CD4-positive, alpha-beta T cell (primary cell): ENCODE measurements around the gene SMIM44. TPM values are rescaled to one million over a fixed set of nuclear protein-coding genes. Genes with fewer than 3 reads are reported as not detected.

Experiments
- ATAC-seq: fragments of 200-7000 bp; cut with Tn5 transposase; one replicate; pipeline ENCODE4 v1.10.0; 2022; ENCODE audit warnings: mild to moderate bottlenecking; ENCODE audit not compliant: poor library complexity
- CTCF ChIA-PET: fragments of 350-600 bp; sonication (Branson Sonifier 250); formaldehyde crosslinking; loops from one replicate; lab custom pipeline; 2021; ENCODE audit warnings: antibody characterized with exemption, inconsistent platforms; lab: Charles Lee
- POLR2A ChIA-PET: fragments of 350-600 bp; sonication (Branson Sonifier 250); formaldehyde crosslinking; loops from one replicate; lab custom pipeline; 2021; ENCODE audit warnings: antibody characterized with exemption, inconsistent platforms; lab: Charles Lee
- DNase-seq, 14 experiments: peaks; one replicate each; pipeline ENCODE4 v3.0.0-alpha.2; 2013 to 2020; ENCODE audit warnings: mixed read lengths in 2 of 14
- H3K27ac ChIP-seq, 2 donors: one replicate each; pipeline versions ENCODE4 v1.5.1 to v1.7.0; 2013; ENCODE audit warnings: low read length in 2 of 2, low read depth in 1 of 2, mild to moderate bottlenecking in 1 of 2
- H3K27me3 ChIP-seq, 2 experiments: 1 replicate in 1 of 2; 2 replicates in 1 of 2; pipeline versions ENCODE4 v1.6.1 to v1.7.0; 2013; ENCODE audit warnings: low read length in 2 of 2, control low read depth in 1 of 2, mild to moderate bottlenecking in 1 of 2, moderate library complexity in 1 of 2; ENCODE audit not compliant: insufficient read depth in 2 of 2, control insufficient read depth in 1 of 2
- H3K36me3 ChIP-seq: one replicate; pipeline ENCODE4 v1.6.1; 2013; ENCODE audit warnings: low read length, control low read depth; ENCODE audit not compliant: insufficient read depth
- H3K4me1 ChIP-seq: one replicate; pipeline ENCODE4 v1.6.1; 2013; ENCODE audit warnings: low read length, control low read depth; ENCODE audit not compliant: insufficient read depth
- H3K4me3 ChIP-seq: one replicate; pipeline ENCODE4 v1.5.1; 2013; ENCODE audit warnings: mild to moderate bottlenecking, low read length, moderate library complexity
- H3K9me3 ChIP-seq, 2 experiments: 1 replicate in 1 of 2; 2 replicates in 1 of 2; pipeline versions ENCODE4 v1.6.1 to v1.7.0; 2013; ENCODE audit warnings: low read length in 2 of 2, mild to moderate bottlenecking in 2 of 2, control low read depth in 1 of 2, moderate library complexity in 1 of 2; ENCODE audit not compliant: control insufficient read depth in 1 of 2, insufficient read depth in 1 of 2
- H3K27ac Mint-ChIP-seq: one replicate; pipeline ENCODE4 v1.8.0; 2020; ENCODE audit warnings: mixed read lengths
- H3K27me3 Mint-ChIP-seq: one replicate; pipeline ENCODE4 v1.8.0; 2021; ENCODE audit warnings: mixed read lengths
- H3K36me3 Mint-ChIP-seq: one replicate; pipeline ENCODE4 v1.8.0; 2021; ENCODE audit warnings: low read depth, mixed read lengths
- H3K4me1 Mint-ChIP-seq: one replicate; pipeline ENCODE4 v1.8.0; 2021; ENCODE audit warnings: low read depth, mixed read lengths
- H3K4me3 Mint-ChIP-seq: one replicate; pipeline ENCODE4 v1.8.0; 2020; ENCODE audit warnings: mild to moderate bottlenecking, mixed read lengths
- H3K9me3 Mint-ChIP-seq: one replicate; pipeline ENCODE4 v1.8.0; 2020; ENCODE audit warnings: mixed read lengths
- intact Hi-C, 2 experiments: fragments of 100-400 bp; cut with DNase I in 1 of 2; cut with micrococcal nuclease in 1 of 2; formaldehyde crosslinking; loops; one replicate each; pipeline versions ENCODE4 v1.15.1 to v1.9.0; 2023 to 2025; cut with DNase I, micrococcal nuclease
- total RNA-seq, 174 experiments: library from RNA in 2 of 174; stranded (reverse) in 2 of 174; gene quantifications; one replicate each; pipeline ENCODE4 v1.2.3 and lab custom pipeline; 2021 to 2026
- TF ChIP-seq, protein P1 (sequence below): fragments of 200-600 bp; IDR thresholded peaks from one replicate; pipeline ENCODE4 v1.8.0; 2022; ENCODE audit warnings: antibody characterized with exemption, mild to moderate bottlenecking

Gene SMIM44
- total RNA-seq, 2 experiments from 2014 or later = not detected

DNA sequence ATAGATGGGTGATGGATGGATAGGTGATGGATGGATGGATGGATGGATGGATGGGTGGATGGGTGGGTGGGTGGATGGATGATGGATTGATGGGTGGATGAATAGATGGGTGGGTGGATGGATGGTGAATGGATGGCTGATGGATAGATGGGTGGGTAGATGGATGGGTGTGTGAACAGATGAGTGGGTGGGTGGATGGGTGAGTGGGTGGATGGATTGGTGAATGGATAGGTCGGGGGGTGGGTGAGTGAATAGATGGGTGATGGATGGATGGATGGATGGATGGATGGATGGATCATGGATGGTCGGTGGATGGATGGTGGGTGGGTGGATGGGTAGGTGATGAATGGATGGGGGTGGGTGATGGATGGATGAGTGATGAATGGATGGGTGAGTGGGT is 6.4 kb downstream of the SMIM44 start:
- CTCF ChIA-PET = no interaction called here
- TF ChIP-seq, protein P1, sequence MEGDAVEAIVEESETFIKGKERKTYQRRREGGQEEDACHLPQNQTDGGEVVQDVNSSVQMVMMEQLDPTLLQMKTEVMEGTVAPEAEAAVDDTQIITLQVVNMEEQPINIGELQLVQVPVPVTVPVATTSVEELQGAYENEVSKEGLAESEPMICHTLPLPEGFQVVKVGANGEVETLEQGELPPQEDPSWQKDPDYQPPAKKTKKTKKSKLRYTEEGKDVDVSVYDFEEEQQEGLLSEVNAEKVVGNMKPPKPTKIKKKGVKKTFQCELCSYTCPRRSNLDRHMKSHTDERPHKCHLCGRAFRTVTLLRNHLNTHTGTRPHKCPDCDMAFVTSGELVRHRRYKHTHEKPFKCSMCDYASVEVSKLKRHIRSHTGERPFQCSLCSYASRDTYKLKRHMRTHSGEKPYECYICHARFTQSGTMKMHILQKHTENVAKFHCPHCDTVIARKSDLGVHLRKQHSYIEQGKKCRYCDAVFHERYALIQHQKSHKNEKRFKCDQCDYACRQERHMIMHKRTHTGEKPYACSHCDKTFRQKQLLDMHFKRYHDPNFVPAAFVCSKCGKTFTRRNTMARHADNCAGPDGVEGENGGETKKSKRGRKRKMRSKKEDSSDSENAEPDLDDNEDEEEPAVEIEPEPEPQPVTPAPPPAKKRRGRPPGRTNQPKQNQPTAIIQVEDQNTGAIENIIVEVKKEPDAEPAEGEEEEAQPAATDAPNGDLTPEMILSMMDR = no peak
- H3K36me3 Mint-ChIP-seq = no peaks in the 10 kb centered on the region
- Histone ChIP-seq H3K9me3 (no peaks in the 10 kb centered on the region), H3K36me3 (no peaks in the 10 kb centered on the region), H3K4me3 (no peak overlapping the region), H3K4me1 (peaks cover 17% of the 10 kb centered on the region), H3K27ac (no peak overlapping the region), H3K27me3 (no peaks in the 10 kb centered on the region)
- no peaks in the 10 kb centered on the region for H3K9me3 Mint-ChIP-seq
- no peak for DNase-seq
- H3K27ac Mint-ChIP-seq = no peak overlapping the region
- H3K27me3 Mint-ChIP-seq = peaks cover 4% of the 10 kb centered on the region
- H3K4me3 Mint-ChIP-seq = no peak overlapping the region
- intact Hi-C loops = no loop called here
- H3K4me1 Mint-ChIP-seq = peaks cover 17% of the 10 kb centered on the region
- POLR2A ChIA-PET = no interaction called here
- ATAC-seq = no peak

- intact Hi-C loops = no loop called here
- CTCF ChIA-PET = no interaction called here
Measured at GRCh38 chr19:3475449-3475848, 7.8 kb downstream of the SMIM44 start.

GRCh38 chr19:3474614-3475013 is 8.6 kb downstream of the SMIM44 start:
- H3K9me3 Mint-ChIP-seq = no peaks in the 10 kb centered on the region
- Histone ChIP-seq H3K36me3 (no peaks in the 10 kb centered on the region), H3K4me3 (no peak overlapping the region), H3K4me1 (peaks cover 17% of the 10 kb centered on the region), H3K9me3 (no peaks in the 10 kb centered on the region), H3K27me3 (no peaks in the 10 kb centered on the region), H3K27ac (no peak overlapping the region)
- H3K4me1 Mint-ChIP-seq = peaks cover 17% of the 10 kb centered on the region
- TF ChIP-seq, protein P1 = no peak
- DNase-seq (no peak), ATAC-seq (no peak)
- peaks cover 4% of the 10 kb centered on the region for H3K27me3 Mint-ChIP-seq
- no peak overlapping the region for H3K27ac Mint-ChIP-seq
- H3K4me3 Mint-ChIP-seq = no peak overlapping the region
- CTCF ChIA-PET = no interaction called here
- intact Hi-C loops = no loop called here
- H3K36me3 Mint-ChIP-seq = no peaks in the 10 kb centered on the region
- POLR2A ChIA-PET = no interaction called here

More at GRCh38 chr19:3475449-3475848, 7.8 kb downstream of the SMIM44 start:
- Histone ChIP-seq H3K9me3 (no peaks in the 10 kb centered on the region), H3K27me3 (no peaks in the 10 kb centered on the region), H3K36me3 (no peaks in the 10 kb centered on the region), H3K4me1 (peaks cover 17% of the 10 kb centered on the region), H3K4me3 (no peak overlapping the region), H3K27ac (no peak overlapping the region)
- no peaks in the 10 kb centered on the region for H3K36me3 Mint-ChIP-seq
- H3K4me3 Mint-ChIP-seq = no peak overlapping the region
- TF ChIP-seq, protein P1 = no peak
- DNase-seq (no peak), ATAC-seq (no peak)
- H3K9me3 Mint-ChIP-seq = no peaks in the 10 kb centered on the region
- peaks cover 17% of the 10 kb centered on the region for H3K4me1 Mint-ChIP-seq
- no peak overlapping the region for H3K27ac Mint-ChIP-seq
- H3K27me3 Mint-ChIP-seq = peaks cover 4% of the 10 kb centered on the region
- POLR2A ChIA-PET = no interaction called here
